Measurements from ENCODE around the gene DNAJC5. TPM values are rescaled to one million over a fixed set of nuclear protein-coding genes. Genes with fewer than 3 reads are reported as not detected.

The DNAJC5 gene
- total and polyA plus RNA-seq, 2 of the 8 experiments (the other 6 are each of a cell fraction or from before 2014, with no cell fraction given), result 19.2 to 31.2 TPM

GRCh38 chr20:63911176-63911575, 16.2 kb downstream of the DNAJC5 start (continued):
- TF ChIP-seq E2F6 (IDR thresholded peaks at IDR 0.05), result no peak

Data from H1 (cell line).